B cell (primary cell): Measurements from ENCODE around the gene TFRC. TPM values are rescaled to one million over a fixed set of nuclear protein-coding genes. Genes with fewer than 3 reads are reported as not detected.
"Not testable (repeated sequence)": the region's sequence is repeated elsewhere in the genome, so short reads cannot be mapped to it uniquely, and the experiment has no call there.

ENCODE experiments used
- ATAC-seq: fragments of 200-7000 bp; cut with Tn5 transposase; one replicate; pipeline ENCODE4 v1.10.0; 2021; ENCODE audit warnings: low read depth, mild to moderate bottlenecking, moderate number of reproducible peaks, moderate library complexity
- CTCF ChIA-PET: fragments of 350-600 bp; sonication (Branson Sonifier 250); formaldehyde crosslinking; loops from one replicate; lab custom pipeline; 2021; ENCODE audit warnings: antibody characterized with exemption, inconsistent platforms; lab: Charles Lee
- POLR2A ChIA-PET: fragments of 350-600 bp; sonication (Branson Sonifier 250); formaldehyde crosslinking; loops from one replicate; lab custom pipeline; 2021; ENCODE audit warnings: antibody characterized with exemption; lab: Charles Lee
- DNase-seq: peaks from one replicate; pipeline ENCODE4 v3.0.0; 2013
- H2AFZ ChIP-seq: 2 replicates; pipeline ENCODE4 v1.6.1; 2012; ENCODE audit warnings: mild to moderate bottlenecking, low read depth, low read length; ENCODE audit not compliant: insufficient read depth, poor library complexity, severe bottlenecking
- H3K27ac ChIP-seq, 2 donors: 1 replicate in 1 of 2; 2 replicates in 1 of 2; pipeline ENCODE4 v1.5.1; 2012 to 2013; ENCODE audit warnings: low read length in 2 of 2, mild to moderate bottlenecking in 2 of 2, moderate library complexity in 1 of 2
- H3K27me3 ChIP-seq, 4 experiments: fragments of 200-600 bp in 1 of 4; sonication (generic) in 1 of 4; replicated peaks in 1 of 4; 1 replicate in 2 of 4; 2 replicates in 2 of 4; pipeline versions ENCODE4 v1.6.1 to v1.7.0; 2013 to 2016; ENCODE audit warnings: low read length in 3 of 4, mild to moderate bottlenecking in 2 of 4, mixed read lengths in 1 of 4, moderate library complexity in 1 of 4; ENCODE audit not compliant: insufficient read depth in 4 of 4, control insufficient read depth in 3 of 4; ENCODE audit errors: control extremely low read depth in 1 of 4
- H3K36me3 ChIP-seq, 2 experiments: replicated peaks in 1 of 2; 1 replicate in 1 of 2; 2 replicates in 1 of 2; pipeline versions ENCODE4 v1.6.1 to v1.7.1; 2013; ENCODE audit warnings: low read length in 1 of 2; ENCODE audit not compliant: insufficient read depth in 2 of 2, control insufficient read depth in 1 of 2; ENCODE audit errors: control extremely low read depth in 1 of 2, extremely low read depth in 1 of 2
- H3K4me1 ChIP-seq, 2 donors: fragments of 200-600 bp in 1 of 2; sonication (generic) in 1 of 2; 1 replicate in 1 of 2; 2 replicates in 1 of 2; pipeline versions ENCODE4 v1.5.1 to v1.6.1; 2013 to 2017; ENCODE audit warnings: low read length in 2 of 2; ENCODE audit not compliant: control insufficient read depth in 2 of 2, insufficient read depth in 2 of 2
- H3K4me2 ChIP-seq: replicated peaks from 2 replicates; pipeline ENCODE3; 2012; ENCODE audit warnings: mild to moderate bottlenecking, low read depth, low read length; ENCODE audit not compliant: poor library complexity, severe bottlenecking
- H3K4me3 ChIP-seq, 5 experiments: fragments of 200-600 bp in 1 of 5; sonication (generic) in 1 of 5; 1 replicate in 3 of 5; 2 replicates in 2 of 5; pipeline versions ENCODE4 v1.5.1 to v1.7.0; 2011 to 2016; ENCODE audit warnings: low read length in 4 of 5, mild to moderate bottlenecking in 4 of 5, low read depth in 2 of 5, control low read depth in 1 of 5, moderate library complexity in 1 of 5; ENCODE audit not compliant: insufficient read depth in 1 of 5; ENCODE audit errors: control extremely low read depth in 1 of 5, extremely low read depth in 1 of 5
- H3K79me2 ChIP-seq: fragments of 200-600 bp; sonication (generic); one replicate; pipeline ENCODE4 v1.6.0; 2016; ENCODE audit warnings: low read length; ENCODE audit not compliant: control insufficient read depth, insufficient read depth
- H3K9ac ChIP-seq: fragments of 200-600 bp; sonication (generic); 2 replicates; pipeline ENCODE4 v1.6.1; 2017; ENCODE audit warnings: mild to moderate bottlenecking, low read length, moderate library complexity
- H3K9me3 ChIP-seq, 3 donors: one replicate each; pipeline versions ENCODE4 v1.6.1 to v1.7.1; 2013; ENCODE audit warnings: low read length in 2 of 3; ENCODE audit not compliant: control insufficient read depth in 2 of 3, insufficient read depth in 1 of 3; ENCODE audit errors: control extremely low read depth in 1 of 3
- H4K20me1 ChIP-seq: 2 replicates; pipeline ENCODE4 v1.6.0; 2012; ENCODE audit warnings: mild to moderate bottlenecking, low read length; ENCODE audit not compliant: insufficient read depth, control insufficient read depth, poor library complexity, severe bottlenecking
- H3K27ac Mint-ChIP-seq: one replicate; pipeline ENCODE4 v1.8.0; 2021; ENCODE audit warnings: mixed read lengths
- H3K27me3 Mint-ChIP-seq: one replicate; pipeline ENCODE4 v1.8.0; 2021; ENCODE audit warnings: mixed read lengths
- H3K4me1 Mint-ChIP-seq: one replicate; pipeline ENCODE4 v1.8.0; 2021; ENCODE audit warnings: mixed read lengths
- H3K4me3 Mint-ChIP-seq: one replicate; pipeline ENCODE4 v1.8.0; 2021; ENCODE audit warnings: mixed read lengths
- H3K9me3 Mint-ChIP-seq: one replicate; pipeline ENCODE4 v1.8.0; 2022; ENCODE audit warnings: mixed read lengths; ENCODE audit not compliant: insufficient read depth
- CTCF ChIP-seq: fragments of 200-600 bp; IDR thresholded peaks from one replicate; pipeline ENCODE4 v1.8.0; 2022; ENCODE audit warnings: antibody characterized with exemption, mild to moderate bottlenecking
- EZH2 ChIP-seq: IDR thresholded peaks from 2 replicates; pipeline ENCODE4 v1.6.1; 2012; ENCODE audit warnings: borderline replicate concordance, low read depth, mild to moderate bottlenecking, moderate library complexity, low read length; ENCODE audit not compliant: insufficient read depth, poor library complexity, severe bottlenecking
- WGBS: methylation state at CpG from one replicate; pipeline ENCODE4 v1.1.5; 2013; ENCODE audit warnings: missing lambda C conversion rate; ENCODE audit not compliant: insufficient coverage; 5-methylcytosine and 5-hydroxymethylcytosine counted together
- intact Hi-C: fragments of 100-400 bp; cut with micrococcal nuclease; formaldehyde crosslinking; loops from one replicate; pipeline ENCODE4 v1.10.0; 2022
- polyA plus RNA-seq: library from polyadenylated mRNA; depleted of rRNA; stranded (reverse); fragments of >200 nt; gene quantifications from 2 replicates; pipeline ENCODE4 v1.2.3, GENCODE V29; 2012
- total RNA-seq, 2 donors: library from RNA; stranded (reverse); fragments of 120-200 nt in 1 of 2; gene quantifications; 1 replicate in 1 of 2; 2 replicates in 1 of 2; pipeline versions ENCODE4 v1.2.3 to v1.2.4, GENCODE V29; 2013 to 2022

Gene TFRC
- total and polyA plus RNA-seq, 2 donors (not counting 1 experiment from before 2014, with no cell fraction given), result 41.7 to 104 TPM

GRCh38 chr3:196081002-196081833 lies 672 bp downstream of the TFRC start:
- intact Hi-C loops, result loop anchor here (1.0 to 5.0 kb wide), 4 partner anchors 8 to 561 kb away; partner anchors contain the start of genes RNF168 and UBXN7
- H3K79me2 ChIP-seq, result peaks cover 65% of the 10 kb centered on the region
- peaks cover 31% of the 10 kb centered on the region for H4K20me1 ChIP-seq
- peak overlapping the region; percentile 84 to 97 for H3K27ac ChIP-seq
- Mint-ChIP-seq H3K27me3 (no peaks in the 10 kb centered on the region), H3K9me3 (no peaks in the 10 kb centered on the region), H3K4me1 (peaks cover 49% of the 10 kb centered on the region), H3K27ac (peak overlapping the region; percentile 96), H3K4me3 (peak overlapping the region; percentile 93)
- peak; percentile 37 for ATAC-seq
- peaks cover 25 to 42% of the 10 kb centered on the region in 2 donors for H3K4me1 ChIP-seq
- no peaks in the 10 kb centered on the region for H3K27me3 ChIP-seq
- H3K36me3 ChIP-seq, result peaks cover 0 to 8% of the 10 kb centered on the region in 2 experiments
- ChIA-PET POLR2A (interaction anchor here (1.4 kb wide), 1 partner anchor 37 kb away, joined by 6 read pairs; no protein-coding TSS in a partner anchor), CTCF (interaction anchor here (1.0 to 4.0 kb wide), 2 partner anchors 11 to 115 kb away, joined by 3 to 22 read pairs; no protein-coding TSS in a partner anchor)
- no peak for DNase-seq
- peak overlapping the region; percentile 75 for H2AFZ ChIP-seq
- peak overlapping the region; percentile 74 for H3K4me2 ChIP-seq
- TF ChIP-seq CTCF (no peak), EZH2 (no peak)
- peak overlapping the region; percentile 95 for H3K9ac ChIP-seq
- no peaks in the 10 kb centered on the region for H3K9me3 ChIP-seq
- under 1% methylated on average over 57 of the region's 61 CpGs for WGBS
- H3K4me3 ChIP-seq, result peak overlapping the region; percentile 79 to 99 (median 86)

- not testable (repeated sequence) for H3K9me3 Mint-ChIP-seq, H2AFZ ChIP-seq, H3K27me3 ChIP-seq, DNase-seq, H3K9me3 ChIP-seq, ATAC-seq, H3K27me3 Mint-ChIP-seq
- intact Hi-C loops, result loop anchor here (5.0 kb wide), 3 partner anchors 352 to 562 kb away; partner anchors contain the start of genes RNF168 and UBXN7
- Histone ChIP-seq H3K79me2 (peaks cover 68% of the 10 kb centered on the region), H3K4me3 (peak overlapping the region; percentile 79 to 99 (median 86)), H3K27ac (peak overlapping the region in 1 of 2 donors; percentile 97), H3K9ac (peak overlapping the region; percentile 95), H3K36me3 (peaks cover 0 to 15% of the 10 kb centered on the region in 2 experiments), H3K4me2 (peak overlapping the region; percentile 74), H4K20me1 (peaks cover 37% of the 10 kb centered on the region), H3K4me1 (peaks cover 25 to 36% of the 10 kb centered on the region in 2 donors)
- ChIA-PET POLR2A (interaction anchor here (1.4 kb wide), 1 partner anchor 38 kb away, joined by 6 read pairs; no protein-coding TSS in a partner anchor), CTCF (interaction anchor here (1.1 to 11.9 kb wide), 4 partner anchors 10 to 114 kb away, joined by 3 to 467 read pairs (median 12); no protein-coding TSS in a partner anchor)
- peaks cover 44% of the 10 kb centered on the region for H3K4me1 Mint-ChIP-seq
- H3K27ac Mint-ChIP-seq, result peak overlapping the region; percentile 96
- peak overlapping the region; percentile 93 for H3K4me3 Mint-ChIP-seq
- 73% methylated on average over 19 of the region's 23 CpGs for WGBS
Observed at GRCh38 chr3:196080101-196080846, 1.6 kb downstream of the TFRC start.
